Keratinocyte (primary cell): Measurements from ENCODE around the gene MACIR. TPM values are rescaled to one million over a fixed set of nuclear protein-coding genes. Genes with fewer than 3 reads are reported as not detected.

Experiments
- DNase-seq: peaks from one replicate; pipeline ENCODE4 v3.0.0-alpha.2; 2011; ENCODE audit warnings: low read depth, missing footprints, low spot score
- FAIRE-seq: peaks from 2 replicates; lab custom pipeline; 2011; peaks lifted over from hg19 to GRCh38; lab: Jason Lieb, UNC
- H2AFZ ChIP-seq: 2 replicates; pipeline ENCODE4 v1.6.0; 2012; ENCODE audit warnings: low read length, control low read depth, inconsistent platforms; ENCODE audit not compliant: control insufficient read depth
- H3K27ac ChIP-seq: 2 replicates; pipeline ENCODE4 v1.5.1; 2011; ENCODE audit warnings: low read length; ENCODE audit not compliant: control insufficient read depth, insufficient read depth
- H3K27me3 ChIP-seq: 3 replicates; pipeline ENCODE4 v1.6.0; 2011; ENCODE audit warnings: low read length; ENCODE audit not compliant: control insufficient read depth, insufficient read depth; ENCODE audit errors: extremely low read depth
- H3K36me3 ChIP-seq, 2 experiments: 2 replicates in 1 of 2; 3 replicates in 1 of 2; pipeline ENCODE4 v1.5.1; 2011; ENCODE audit warnings: low read length in 2 of 2, mild to moderate bottlenecking in 1 of 2; ENCODE audit not compliant: control insufficient read depth in 2 of 2, insufficient read depth in 2 of 2; ENCODE audit errors: extremely low read depth in 1 of 2
- H3K4me1 ChIP-seq: 3 replicates; pipeline ENCODE4 v1.5.1; 2011; ENCODE audit warnings: low read length; ENCODE audit not compliant: control insufficient read depth, insufficient read depth; ENCODE audit errors: extremely low read depth
- H3K4me2 ChIP-seq: 3 replicates; pipeline ENCODE4 v1.6.0; 2011; ENCODE audit warnings: low read depth, low read length; ENCODE audit not compliant: control insufficient read depth, insufficient read depth; ENCODE audit errors: extremely low read depth
- H3K4me3 ChIP-seq, 3 experiments: fragments of 200-600 bp in 1 of 3; sonication (generic) in 1 of 3; 2 replicates in 2 of 3; 3 replicates in 1 of 3; pipeline ENCODE4 v1.5.1; 2011 to 2016; ENCODE audit warnings: low read length in 3 of 3, mild to moderate bottlenecking in 3 of 3, control low read depth in 2 of 3, inconsistent platforms in 1 of 3, low read depth in 1 of 3, mixed read lengths in 1 of 3, mixed run types in 1 of 3, moderate library complexity in 1 of 3; ENCODE audit not compliant: control insufficient read depth in 2 of 3, insufficient read depth in 2 of 3; ENCODE audit errors: extremely low read depth in 1 of 3
- H3K79me2 ChIP-seq: 2 replicates; pipeline ENCODE4 v1.6.0; 2012; ENCODE audit warnings: low read length; ENCODE audit not compliant: control insufficient read depth, insufficient read depth
- H3K9ac ChIP-seq: 3 replicates; pipeline ENCODE4 v1.6.0; 2011; ENCODE audit warnings: low read length; ENCODE audit not compliant: control insufficient read depth, insufficient read depth; ENCODE audit errors: extremely low read depth
- H3K9me1 ChIP-seq: 3 replicates; pipeline ENCODE4 v1.6.0; 2011; ENCODE audit warnings: low read length; ENCODE audit not compliant: control insufficient read depth, insufficient read depth; ENCODE audit errors: extremely low read depth
- H3K9me3 ChIP-seq: 2 replicates; pipeline ENCODE4 v1.5.1; 2012; ENCODE audit warnings: low read depth, low read length; ENCODE audit not compliant: control insufficient read depth
- H4K20me1 ChIP-seq: 3 replicates; pipeline ENCODE4 v1.6.0; 2011; ENCODE audit warnings: low read length; ENCODE audit not compliant: control insufficient read depth, insufficient read depth; ENCODE audit errors: extremely low read depth
- EZH2 ChIP-seq: IDR thresholded peaks from one replicate; pipeline ENCODE4 v1.6.1; 2012; ENCODE audit warnings: inconsistent platforms, mild to moderate bottlenecking, low read length, moderate library complexity
- dilution Hi-C: fragments of 300-500 bp; cut with MboI; formaldehyde crosslinking; loops from one replicate; pipeline ENCODE4 v1.7.0; 2020; ENCODE audit warnings: low sequenced_read_pairs; ENCODE audit not compliant: extremely low pct_ligation_motif_present
- polyA plus RNA-seq, 5 experiments: library from polyadenylated mRNA; depleted of rRNA in 3 of 5; stranded (reverse) in 3 of 5; stranded (forward) in 1 of 5; unstranded in 1 of 5; fragments of >200 nt; gene quantifications; 1 replicate in 1 of 5; 2 replicates in 3 of 5; 3 replicates in 1 of 5; pipeline versions ENCODE4 v1.2.1 to v1.2.3, GENCODE V29; 2011 to 2012; ENCODE audit warnings: missing spikeins in 2 of 5, low read depth in 1 of 5, low replicate concordance in 1 of 5
- TF ChIP-seq, protein P1 (sequence below), 3 experiments: IDR thresholded peaks in 1 of 3; conservative IDR thresholded peaks in 1 of 3; optimal IDR thresholded peaks in 1 of 3; 2 replicates in 2 of 3; 3 replicates in 1 of 3; pipeline versions ENCODE3 to v1.5.1; 2011; ENCODE audit warnings: low read length in 3 of 3, mild to moderate bottlenecking in 3 of 3, moderate library complexity in 2 of 3, control low read depth in 1 of 3, inconsistent platforms in 1 of 3; ENCODE audit not compliant: insufficient read depth in 2 of 3; ENCODE audit errors: extremely low read depth in 1 of 3

MACIR gene
- polyA plus RNA-seq, 1 donor (not counting 4 experiments of a cell fraction or from before 2014, with no cell fraction given), result 9.5 TPM

GRCh38 chr5:103262422-103262871 is 3.9 kb downstream of the MACIR start:
- H4K20me1 ChIP-seq, result no peaks in the 10 kb centered on the region
- TF ChIP-seq, protein P1, sequence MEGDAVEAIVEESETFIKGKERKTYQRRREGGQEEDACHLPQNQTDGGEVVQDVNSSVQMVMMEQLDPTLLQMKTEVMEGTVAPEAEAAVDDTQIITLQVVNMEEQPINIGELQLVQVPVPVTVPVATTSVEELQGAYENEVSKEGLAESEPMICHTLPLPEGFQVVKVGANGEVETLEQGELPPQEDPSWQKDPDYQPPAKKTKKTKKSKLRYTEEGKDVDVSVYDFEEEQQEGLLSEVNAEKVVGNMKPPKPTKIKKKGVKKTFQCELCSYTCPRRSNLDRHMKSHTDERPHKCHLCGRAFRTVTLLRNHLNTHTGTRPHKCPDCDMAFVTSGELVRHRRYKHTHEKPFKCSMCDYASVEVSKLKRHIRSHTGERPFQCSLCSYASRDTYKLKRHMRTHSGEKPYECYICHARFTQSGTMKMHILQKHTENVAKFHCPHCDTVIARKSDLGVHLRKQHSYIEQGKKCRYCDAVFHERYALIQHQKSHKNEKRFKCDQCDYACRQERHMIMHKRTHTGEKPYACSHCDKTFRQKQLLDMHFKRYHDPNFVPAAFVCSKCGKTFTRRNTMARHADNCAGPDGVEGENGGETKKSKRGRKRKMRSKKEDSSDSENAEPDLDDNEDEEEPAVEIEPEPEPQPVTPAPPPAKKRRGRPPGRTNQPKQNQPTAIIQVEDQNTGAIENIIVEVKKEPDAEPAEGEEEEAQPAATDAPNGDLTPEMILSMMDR (optimal IDR thresholded peaks at IDR 0.05 in 1 of 3, IDR thresholded peaks at IDR 0.05 in 1 of 3, conservative IDR thresholded peaks at IDR 0.05 in 1 of 3; ENCODE audit: extremely low read depth in 1 of 3, insufficient read depth in 2 of 3, low read length in 3 of 3), result no peak
- no peak for TF ChIP-seq EZH2
- H3K4me3 ChIP-seq, result no peak overlapping the region
- DNase-seq (no peak), FAIRE-seq (no peak)
- H3K36me3 ChIP-seq, result no peaks in the 10 kb centered on the region
- peaks cover 56% of the 10 kb centered on the region for H3K79me2 ChIP-seq
- H3K27ac ChIP-seq, result no peak overlapping the region
- no peak overlapping the region for H3K4me2 ChIP-seq
- no peaks in the 10 kb centered on the region for H3K27me3 ChIP-seq
- no peaks in the 10 kb centered on the region for H3K9me3 ChIP-seq
- no peak overlapping the region for H2AFZ ChIP-seq
- peaks cover 4% of the 10 kb centered on the region for H3K4me1 ChIP-seq
- no peaks in the 10 kb centered on the region for H3K9me1 ChIP-seq
- H3K9ac ChIP-seq, result no peak overlapping the region
- dilution Hi-C loops, result no loop called here

DNA sequence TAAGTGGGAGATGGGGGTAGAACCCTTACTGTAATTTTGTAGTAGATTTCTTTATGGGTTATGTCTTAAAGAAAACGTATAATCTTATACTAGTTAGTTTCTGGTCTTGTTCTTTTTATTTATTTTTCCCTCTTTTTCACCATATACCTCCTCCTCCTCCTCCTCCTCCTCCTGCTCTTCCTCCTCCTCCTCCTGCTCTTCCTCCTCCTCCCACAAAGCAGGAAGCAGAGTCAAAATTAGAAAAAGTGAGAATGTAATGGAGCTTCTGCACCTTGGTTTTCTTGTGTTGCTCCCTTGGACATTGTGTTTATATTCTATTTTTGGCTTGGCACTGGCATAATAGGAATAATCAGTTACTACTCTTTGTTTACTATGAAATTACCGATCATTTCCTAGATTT is 4.5 kb downstream of the MACIR start:
- H3K9me1 ChIP-seq, result no peaks in the 10 kb centered on the region
- no peaks in the 10 kb centered on the region for H4K20me1 ChIP-seq
- H3K4me2 ChIP-seq, result no peak overlapping the region
- H3K4me1 ChIP-seq, result peaks cover 4% of the 10 kb centered on the region
- H3K9me3 ChIP-seq, result no peaks in the 10 kb centered on the region
- H3K9ac ChIP-seq, result no peak overlapping the region
- TF ChIP-seq, protein P1 (optimal IDR thresholded peaks at IDR 0.05 in 1 of 3, IDR thresholded peaks at IDR 0.05 in 1 of 3, conservative IDR thresholded peaks at IDR 0.05 in 1 of 3; ENCODE audit: extremely low read depth in 1 of 3, insufficient read depth in 2 of 3, low read length in 3 of 3), result no peak
- TF ChIP-seq EZH2, result no peak
- H3K79me2 ChIP-seq, result peaks cover 56% of the 10 kb centered on the region
- no peak overlapping the region for H2AFZ ChIP-seq
- H3K36me3 ChIP-seq, result no peaks in the 10 kb centered on the region
- no peak overlapping the region for H3K4me3 ChIP-seq
- H3K27me3 ChIP-seq, result no peaks in the 10 kb centered on the region
- H3K27ac ChIP-seq, result no peak overlapping the region
- dilution Hi-C loops, result no loop called here
- FAIRE-seq (no peak), DNase-seq (no peak)
